Nephron (organoid): ENCODE data around the gene FOXJ1.
A peak's percentile ranks its signal among the peaks of the same experiment; 100 is the strongest.
"Not testable (repeated sequence)": the region's sequence is repeated elsewhere in the genome, so short reads cannot be mapped to it uniquely, and the experiment has no call there.

ENCODE experiments used
- H3K27ac Mint-ChIP-seq, 3 experiments: 2 replicates each; pipeline ENCODE4 v1.8.0; 2020; ENCODE audit warnings: mixed read lengths in 3 of 3, mild to moderate bottlenecking in 2 of 3, moderate library complexity in 1 of 3
- H3K27me3 Mint-ChIP-seq: 2 replicates; pipeline ENCODE4 v1.8.0; 2021; ENCODE audit warnings: low read depth, mild to moderate bottlenecking, moderate library complexity, mixed read lengths
- H3K36me3 Mint-ChIP-seq: 2 replicates; pipeline ENCODE4 v1.8.0; 2020; ENCODE audit warnings: low read depth, mixed read lengths
- H3K4me1 Mint-ChIP-seq: 2 replicates; pipeline ENCODE4 v1.8.0; 2020; ENCODE audit warnings: mixed read lengths
- H3K4me3 Mint-ChIP-seq, 3 experiments: 2 replicates each; pipeline ENCODE4 v1.8.0; 2020; ENCODE audit warnings: mild to moderate bottlenecking in 3 of 3, mixed read lengths in 3 of 3, moderate library complexity in 2 of 3
- H3K9me3 Mint-ChIP-seq: 2 replicates; pipeline ENCODE4 v1.8.0; 2020; ENCODE audit warnings: mixed read lengths
- CTCF ChIP-seq, 3 experiments: fragments of 200-600 bp; sonication (generic); IDR thresholded peaks; one replicate each; pipeline ENCODE4 v1.5.0; 2021; ENCODE audit warnings: antibody characterized with exemption in 3 of 3; ENCODE audit not compliant: unreplicated experiment in 3 of 3

Gene FOXJ1

GRCh38 chr17:76141212-76142038 lies at the start of gene FOXJ1:
Gene FOXJ1 (minus strand): TSS chr17:76141245. CDS start chr17:76140395, 850 bp downstream.
- no peak for TF ChIP-seq CTCF (IDR thresholded peaks at IDR 0.05; ENCODE audit: unreplicated experiment in 3 of 3)
- Mint-ChIP-seq H3K4me1 (peaks cover 44% of the 10 kb centered on the region), H3K4me3 (peak within 1 kb of the TSS; percentile 82 to 86 (median 85)), H3K27ac (peak within 1 kb of the TSS; percentile 60 to 78 (median 64)), H3K9me3 (no peaks in the 10 kb centered on the region), H3K27me3 (peaks cover 76% of the 10 kb centered on the region), H3K36me3 (no peaks in the 10 kb centered on the region)

GRCh38 chr17:76189741-76190140 lies 48.7 kb upstream of the FOXJ1 start:
- Mint-ChIP-seq H3K9me3 (no peaks in the 10 kb centered on the region), H3K4me3 (no peak overlapping the region), H3K4me1 (no peaks in the 10 kb centered on the region), H3K27me3 (no peaks in the 10 kb centered on the region), H3K36me3 (no peaks in the 10 kb centered on the region), H3K27ac (no peak overlapping the region)
- no peak for TF ChIP-seq CTCF (IDR thresholded peaks at IDR 0.05; ENCODE audit: unreplicated experiment in 3 of 3)

GRCh38 chr17:76189247-76189646 lies 48.2 kb upstream of the FOXJ1 start:
- no peaks in the 10 kb centered on the region for H3K9me3 Mint-ChIP-seq
- no peak overlapping the region for H3K4me3 Mint-ChIP-seq
- H3K27me3 Mint-ChIP-seq, result no peaks in the 10 kb centered on the region
- no peak overlapping the region for H3K27ac Mint-ChIP-seq
- no peaks in the 10 kb centered on the region for H3K36me3 Mint-ChIP-seq
- H3K4me1 Mint-ChIP-seq, result no peaks in the 10 kb centered on the region
- TF ChIP-seq CTCF (IDR thresholded peaks at IDR 0.05; ENCODE audit: unreplicated experiment in 3 of 3), result no peak

GRCh38 chr17:76188213-76189016 lies 47.4 kb upstream of the FOXJ1 start:
- Mint-ChIP-seq H3K27me3 (no peaks in the 10 kb centered on the region), H3K27ac (no peak overlapping the region), H3K36me3 (no peaks in the 10 kb centered on the region), H3K9me3 (no peaks in the 10 kb centered on the region), H3K4me1 (no peaks in the 10 kb centered on the region), H3K4me3 (no peak overlapping the region)
- no peak for TF ChIP-seq CTCF (IDR thresholded peaks at IDR 0.05; ENCODE audit: unreplicated experiment in 3 of 3)

GRCh38 chr17:76186774-76187173 lies 45.7 kb upstream of the FOXJ1 start:
- not testable (repeated sequence) for H3K27ac Mint-ChIP-seq, H3K4me1 Mint-ChIP-seq, H3K4me3 Mint-ChIP-seq, H3K9me3 Mint-ChIP-seq, H3K36me3 Mint-ChIP-seq, H3K27me3 Mint-ChIP-seq

- no peak for TF ChIP-seq CTCF (IDR thresholded peaks at IDR 0.05; ENCODE audit: unreplicated experiment in 3 of 3)
- no peaks in the 10 kb centered on the region for H3K9me3 Mint-ChIP-seq
- no peak overlapping the region for H3K4me3 Mint-ChIP-seq
Measured at GRCh38 chr17:76184290-76184689, 43.2 kb upstream of the FOXJ1 start.

More at GRCh38 chr17:76184290-76184689, 43.2 kb upstream of the FOXJ1 start:
- Mint-ChIP-seq H3K27ac (no peak overlapping the region), H3K27me3 (no peaks in the 10 kb centered on the region), H3K36me3 (no peaks in the 10 kb centered on the region), H3K4me1 (no peaks in the 10 kb centered on the region)
